A549 (cell line): ENCODE results near the gene PODXL2.

ENCODE experiments used
- CTCF ChIP-seq: fragments of >200 bp; sonication (Bioruptor Twin); formaldehyde crosslinking; IDR thresholded peaks from 3 replicates; pipeline ENCODE4 v1.5.1; 2016
- JUN ChIP-seq, 2 experiments: fragments of >200 bp; sonication (Bioruptor Twin); formaldehyde crosslinking; IDR thresholded peaks; 2 replicates in 1 of 2; 3 replicates in 1 of 2; pipeline ENCODE4 v1.6.1; 2016 to 2017
- POLR2A ChIP-seq: IDR thresholded peaks from 2 replicates; pipeline ENCODE4 v1.6.1; 2012; ENCODE audit warnings: mild to moderate bottlenecking, low read length

GRCh38 chr3:127634653-127635052 lies 5.7 kb downstream of the PODXL2 start:
- TF ChIP-seq CTCF (no peak), JUN (IDR thresholded peaks at IDR 0.05) (no peak), POLR2A (no peak)
